ENCODE measurements around the gene ACTR6.
"Not testable (repeated sequence)": the region's sequence is repeated elsewhere in the genome, so short reads cannot be mapped to it uniquely, and the experiment has no call there.

ACTR6 gene

DNA sequence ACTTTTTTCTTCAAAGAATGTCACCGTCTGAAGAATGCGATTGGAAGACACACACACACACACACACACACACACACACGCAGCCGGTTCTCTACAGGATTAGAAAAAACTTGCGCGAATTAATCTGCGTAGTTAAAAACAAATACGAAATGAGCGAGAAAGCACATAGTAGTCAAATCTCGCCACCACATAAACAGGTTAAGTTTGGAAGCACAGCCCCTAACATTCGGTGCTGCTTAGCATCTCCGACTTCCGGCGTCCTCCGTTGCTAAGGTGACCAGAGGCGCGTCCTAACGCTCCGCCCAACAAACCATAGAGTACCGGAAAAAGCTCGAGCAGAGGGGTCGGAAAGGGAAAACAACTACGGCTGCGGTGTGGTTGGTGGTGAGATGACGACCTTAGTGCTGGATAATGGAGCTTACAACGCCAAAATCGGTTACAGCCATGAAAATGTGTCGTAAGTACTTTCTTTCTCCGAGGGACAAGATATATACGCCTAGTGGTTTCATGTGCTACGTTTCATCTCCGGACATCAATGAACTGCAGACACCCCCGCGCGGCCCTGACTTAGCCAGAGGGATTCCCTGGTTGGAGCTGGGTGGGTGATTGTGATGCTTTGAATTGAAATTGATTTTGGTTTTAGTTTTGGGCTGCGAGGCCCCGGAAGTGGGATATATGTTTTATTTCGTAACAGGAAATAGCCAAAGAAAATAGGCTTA lies at the start of gene ACTR6:
Gene ACTR6, plus strand, starts transcription at position 353 of the 719 bp plus-strand sequence. Its CDS starts 37 bp downstream, at position 390.
- peak; percentile 98 for DNase-seq

DNA sequence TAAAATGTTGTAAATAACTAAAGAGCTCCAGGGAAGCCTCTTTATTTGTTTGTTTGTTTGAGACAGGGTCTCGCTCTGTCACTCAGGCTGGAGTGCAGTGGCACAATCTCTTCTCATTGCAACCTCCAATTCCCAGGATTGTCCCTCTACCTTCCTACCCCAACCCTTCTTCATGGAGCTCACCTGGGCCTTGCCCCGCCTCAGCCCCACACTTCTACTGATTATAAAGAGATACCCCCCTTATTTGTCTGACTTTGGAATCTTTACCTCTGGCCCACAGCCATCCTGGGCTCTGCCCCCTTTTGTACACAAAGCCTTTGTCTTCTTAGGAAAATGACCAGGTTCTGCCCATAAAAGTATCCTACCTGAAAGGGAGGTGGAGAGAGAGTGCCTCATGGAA lies 48.8 kb upstream of the ACTR6 start:
- no peak for DNase-seq

DNA sequence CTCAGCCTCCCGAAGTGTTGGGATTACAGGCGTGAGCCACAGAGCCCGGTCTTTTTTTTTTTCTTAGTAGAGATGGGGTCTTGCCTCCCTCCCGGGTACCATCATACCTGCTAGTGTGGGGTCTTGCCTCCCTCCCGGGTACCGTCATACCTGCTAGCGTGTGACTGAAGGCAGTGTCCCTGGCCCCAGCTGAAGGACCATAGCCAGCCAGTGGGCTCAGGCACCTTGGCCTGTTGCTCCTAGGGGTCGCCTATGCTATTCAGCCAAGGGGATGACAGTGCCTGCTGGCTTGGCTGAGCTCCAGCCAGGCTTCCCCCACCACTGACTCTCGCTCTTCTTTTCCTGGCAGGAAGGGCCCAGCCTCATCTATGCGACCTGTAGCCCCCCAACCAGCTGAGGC lies 47.5 kb upstream of the ACTR6 start:
- DNase-seq = no peak

DNA sequence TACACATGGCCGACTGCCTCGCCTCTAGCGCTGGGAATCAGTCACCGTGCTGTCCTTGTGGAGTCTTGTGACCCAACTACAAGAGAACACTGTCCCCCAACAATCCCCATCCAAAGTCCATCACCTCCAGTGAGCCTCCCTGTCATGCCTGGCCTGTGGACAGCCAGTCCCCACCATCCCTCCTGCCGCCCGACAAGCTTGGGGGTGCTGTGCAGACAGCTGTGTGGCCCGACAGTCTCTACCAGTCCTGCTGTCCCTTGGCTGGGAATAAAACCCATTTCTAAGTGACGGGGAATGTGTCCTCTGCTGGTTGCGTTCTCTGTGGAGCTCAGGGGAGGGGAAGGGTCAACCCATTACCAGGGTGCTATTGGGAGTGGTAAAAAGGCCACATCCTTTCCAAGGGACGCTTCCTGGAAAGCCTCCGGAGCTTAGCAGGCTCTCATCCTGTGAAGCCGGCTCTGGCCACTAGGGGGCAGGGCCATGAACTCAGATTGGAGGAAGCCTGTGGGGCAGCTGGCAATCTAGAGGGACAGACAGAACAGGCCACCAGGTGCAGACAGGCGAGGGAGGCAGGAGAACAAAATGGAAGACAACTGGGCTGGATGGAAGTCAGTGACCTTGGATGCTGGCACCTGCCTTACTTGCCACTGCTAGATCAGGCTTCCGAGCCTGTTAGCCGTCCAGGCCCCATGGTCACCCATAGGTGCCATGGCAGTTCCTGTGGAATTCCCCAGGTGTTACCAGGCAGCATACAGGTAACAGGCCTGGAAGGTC lies 46.0 kb upstream of the ACTR6 start:
- no peak for DNase-seq

DNA sequence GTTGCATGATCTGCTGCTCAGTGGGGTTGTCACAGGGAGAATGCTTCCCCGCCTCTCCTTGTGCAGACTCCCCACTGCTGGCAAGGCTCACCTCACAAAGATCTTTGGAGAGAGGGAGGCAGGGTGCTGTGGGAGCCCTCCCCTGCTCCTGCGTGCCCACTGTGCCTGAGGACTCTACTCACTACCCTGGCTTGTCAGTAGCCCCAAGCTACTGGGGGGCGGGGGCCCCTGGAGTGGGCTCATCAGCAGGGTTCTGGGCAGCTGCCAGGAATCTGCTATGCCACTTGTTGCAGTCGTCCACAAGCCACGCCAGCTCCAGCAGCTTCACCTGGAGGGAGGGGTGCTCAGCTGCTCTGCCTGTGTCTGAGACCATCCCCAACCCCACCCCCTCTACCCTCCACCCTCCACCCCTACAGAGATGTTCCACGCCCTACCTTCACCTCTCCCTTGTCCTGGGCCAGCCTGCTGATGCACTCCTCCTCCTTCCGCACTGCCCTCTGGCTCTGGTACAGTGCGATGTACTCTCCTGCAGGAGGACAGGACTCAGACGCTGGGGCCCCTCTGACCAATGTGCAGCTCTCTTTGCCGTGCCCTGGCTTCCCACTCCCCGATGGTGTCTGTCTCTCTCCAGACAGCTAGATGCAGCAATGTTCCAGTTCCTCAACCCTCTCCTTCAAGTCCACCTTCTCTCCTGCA lies 43.7 kb upstream of the ACTR6 start:
- DNase-seq = no peak

DNA sequence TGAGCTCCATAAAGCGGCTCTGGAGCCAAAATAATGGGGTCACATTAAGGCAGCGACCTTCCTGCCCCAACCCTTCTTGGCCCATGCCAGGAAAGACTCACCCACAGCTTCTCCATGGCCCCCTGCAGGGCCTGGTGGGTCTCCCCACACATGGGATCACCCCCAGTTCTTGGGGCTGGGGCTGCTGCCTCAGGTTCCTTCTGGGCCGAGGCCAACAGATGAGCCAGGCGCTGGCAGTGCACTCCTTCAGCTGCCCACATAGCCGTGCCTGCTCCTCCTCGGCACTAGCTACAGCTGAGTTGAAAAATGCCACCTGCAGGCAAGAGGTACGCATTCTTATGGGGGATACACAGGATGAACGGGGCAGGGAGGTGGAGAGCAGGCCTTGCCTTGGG lies 43.2 kb upstream of the ACTR6 start:
- no peak for DNase-seq

DNA sequence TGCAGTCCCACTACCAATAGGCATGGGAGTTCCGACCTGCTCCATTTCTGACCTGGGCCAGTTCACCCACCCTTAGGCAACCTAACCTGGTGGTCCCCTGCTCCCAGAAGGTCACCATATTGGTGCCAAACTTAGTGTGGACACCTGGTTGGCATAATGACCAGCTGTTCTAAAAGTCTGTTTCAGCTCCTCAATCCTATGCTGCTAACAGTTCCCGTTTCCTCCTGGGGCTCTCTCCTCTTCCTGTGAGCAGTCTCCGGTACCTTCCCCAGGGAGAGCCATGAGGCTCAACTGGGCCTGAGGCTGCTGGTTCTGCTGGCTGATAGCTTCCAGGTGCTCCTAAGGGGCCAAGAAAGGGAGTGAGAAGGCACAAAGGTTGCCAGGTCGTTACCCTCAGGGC lies 42.1 kb upstream of the ACTR6 start:
- no peak for DNase-seq

DNA sequence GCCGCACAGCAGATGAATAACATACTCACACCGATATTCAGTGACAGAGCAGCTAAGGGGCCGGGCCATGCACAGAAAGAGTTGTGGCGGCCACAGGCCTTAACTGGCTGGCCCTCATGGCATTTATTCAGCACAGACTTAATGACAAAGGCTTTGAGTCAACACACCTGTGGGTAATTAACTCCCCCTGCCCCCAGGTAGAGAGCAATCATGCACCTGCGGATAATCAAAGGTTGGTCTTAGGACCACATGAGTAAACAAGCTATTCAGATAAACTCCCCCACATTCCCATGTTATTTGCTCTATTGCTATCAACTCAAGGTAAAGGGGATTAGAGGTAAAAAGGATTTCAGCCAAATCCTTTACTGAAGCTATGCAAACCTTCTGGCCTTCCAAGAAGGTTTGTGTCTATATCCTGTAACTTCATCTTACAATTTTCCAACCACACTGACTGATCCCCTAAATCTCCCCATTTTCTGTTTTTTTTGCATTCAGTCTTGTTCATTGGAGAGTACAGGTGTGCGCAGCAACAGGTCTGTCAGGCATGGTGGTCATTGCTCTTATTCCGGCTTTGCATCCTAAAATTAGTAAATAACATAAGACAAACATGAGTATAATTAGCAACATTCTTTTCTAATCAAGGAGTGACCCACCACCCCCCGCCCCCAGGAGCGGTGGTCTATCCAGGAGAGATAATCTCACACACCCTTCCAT lies 41.1 kb upstream of the ACTR6 start:
- DNase-seq = no peak

DNA sequence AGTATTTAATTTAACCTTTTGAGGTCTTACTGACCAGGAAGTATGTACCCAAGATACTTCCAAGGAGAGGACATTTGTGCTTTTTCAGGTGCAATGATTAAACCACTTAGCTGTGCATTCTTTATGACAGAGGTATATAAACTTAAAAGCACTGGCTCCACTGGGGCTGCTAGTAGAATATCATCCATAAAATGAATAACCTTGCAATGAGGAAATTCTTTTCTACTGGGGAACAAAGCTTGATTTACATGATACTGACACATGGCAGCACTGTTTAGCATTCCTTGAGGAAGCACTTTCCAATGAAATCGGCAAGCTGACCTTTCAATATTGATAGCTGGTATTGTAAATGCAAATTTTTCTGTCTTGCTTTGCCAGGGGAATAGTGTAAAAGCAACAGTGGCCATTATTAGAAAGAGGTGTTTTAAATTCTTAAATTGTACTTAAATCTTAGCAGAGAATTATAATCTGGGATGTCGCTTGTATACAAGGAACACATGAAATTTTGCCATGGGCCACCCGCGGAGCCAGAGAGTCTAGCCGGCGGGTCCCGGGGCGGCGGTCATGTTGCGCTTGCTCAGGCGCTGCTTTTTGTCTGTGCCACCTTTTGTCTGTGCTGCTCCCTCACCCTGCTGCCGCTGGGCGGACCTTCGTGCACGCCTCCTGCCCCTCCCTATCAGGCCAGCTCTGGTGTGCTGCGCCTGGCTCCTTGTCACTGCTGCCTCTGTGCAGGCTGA lies 37.0 kb upstream of the ACTR6 start:
- peak; percentile 94 for DNase-seq

DNA sequence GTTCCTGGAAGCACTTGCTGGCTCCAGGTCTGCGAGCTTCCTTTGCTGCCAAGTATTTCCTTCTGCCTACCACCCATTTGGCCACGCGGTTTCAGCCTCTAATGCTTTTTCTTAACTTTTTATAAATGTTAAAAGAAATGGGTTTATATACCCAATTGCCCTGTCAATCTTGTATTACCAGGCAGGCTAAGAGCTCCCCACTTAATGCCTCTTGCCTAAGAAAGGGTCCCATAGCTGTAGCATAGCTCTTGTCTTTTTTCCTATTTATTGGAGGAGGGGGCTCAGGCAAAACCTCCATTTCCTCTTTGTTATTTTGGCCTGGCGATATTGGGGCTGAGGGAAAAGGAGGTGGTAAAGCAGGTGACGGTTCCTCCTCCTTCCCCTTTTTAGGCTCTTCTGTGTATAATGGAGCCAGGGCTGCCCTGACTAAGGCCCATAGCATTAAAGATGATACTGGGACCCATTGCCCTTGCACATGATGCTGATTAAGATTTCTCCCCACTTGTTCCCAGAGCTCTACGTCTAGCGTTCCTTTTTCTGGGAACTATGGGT lies 36.4 kb upstream of the ACTR6 start:
- no peak for DNase-seq

DNA sequence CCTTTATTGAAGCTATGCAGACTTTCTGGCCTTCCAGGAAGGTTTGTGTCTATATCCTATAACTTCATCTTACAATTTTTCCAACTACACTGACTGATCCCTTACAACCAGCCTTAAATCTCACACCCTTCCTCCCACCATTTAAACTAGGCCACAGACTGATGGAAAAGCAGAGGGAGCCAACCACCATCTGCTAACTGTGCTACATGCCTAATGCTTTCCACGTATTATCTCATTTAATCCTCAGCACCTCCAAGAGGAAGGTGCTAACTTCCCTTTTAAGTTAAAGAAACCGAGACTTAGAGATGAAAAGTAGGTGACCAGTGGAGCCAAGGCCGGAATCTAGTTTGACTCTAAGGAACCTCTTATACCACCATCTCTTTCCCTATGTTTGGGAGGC lies 35.3 kb upstream of the ACTR6 start:
- no peak for DNase-seq

DNA sequence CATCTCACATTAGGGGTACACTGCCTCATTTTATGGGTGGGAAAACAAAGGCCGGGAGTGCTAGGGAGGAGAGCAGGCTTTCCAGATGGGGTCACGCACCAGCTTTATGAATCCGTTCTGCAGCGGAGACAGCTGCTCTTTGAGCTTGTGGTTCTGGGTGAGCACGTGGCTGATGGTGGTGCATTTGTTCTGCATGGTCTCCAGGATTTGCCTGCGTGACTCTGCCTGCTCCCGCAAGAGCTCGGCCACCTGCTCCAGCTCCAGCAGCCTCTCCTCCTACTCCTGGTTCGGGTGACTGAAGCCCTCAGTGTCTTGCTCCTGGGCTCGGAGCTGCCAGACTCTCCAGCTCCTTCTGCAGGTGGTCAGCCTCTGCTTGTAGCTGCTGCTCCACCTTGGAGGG lies 34.4 kb upstream of the ACTR6 start:
- DNase-seq = peak; percentile 8

DNA sequence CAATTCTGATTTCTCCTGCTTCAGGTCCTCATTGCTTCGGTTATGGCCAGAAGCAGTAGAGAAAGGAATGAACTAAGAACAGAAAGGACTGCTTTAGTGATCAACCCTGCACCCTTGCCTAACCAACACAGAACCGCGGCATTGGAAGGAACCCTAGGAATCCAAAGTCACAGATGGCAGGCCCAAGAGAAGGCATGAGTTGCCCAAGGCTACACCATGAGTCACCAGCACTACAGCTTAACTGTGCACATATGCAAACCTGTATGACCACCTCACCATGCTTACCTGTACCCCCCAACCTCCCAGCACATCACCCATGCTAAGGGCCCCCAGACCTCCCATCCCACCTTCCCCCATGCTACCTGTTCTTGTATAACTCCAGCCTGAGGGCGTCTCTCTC lies 32.1 kb upstream of the ACTR6 start:
- no peak for DNase-seq

DNA sequence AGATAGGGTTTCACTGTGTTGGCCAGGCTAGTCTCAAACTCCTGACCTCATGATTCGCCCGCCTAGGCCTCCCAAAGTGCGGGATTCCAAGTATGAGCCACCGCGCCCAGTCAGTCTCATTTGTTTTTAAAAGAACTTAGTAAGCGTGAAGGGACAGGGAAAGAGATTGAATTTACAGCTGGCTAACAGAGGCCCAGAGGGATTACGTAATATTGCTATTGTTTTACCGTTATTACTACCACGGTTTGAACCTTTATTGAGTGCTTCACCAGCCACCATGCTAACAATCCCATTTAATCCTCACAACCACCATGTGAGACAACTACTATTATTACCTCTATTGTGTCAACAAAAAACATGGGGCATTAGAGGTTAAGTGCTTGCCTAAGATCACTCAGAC lies 31.3 kb upstream of the ACTR6 start:
- no peak for DNase-seq

DNA sequence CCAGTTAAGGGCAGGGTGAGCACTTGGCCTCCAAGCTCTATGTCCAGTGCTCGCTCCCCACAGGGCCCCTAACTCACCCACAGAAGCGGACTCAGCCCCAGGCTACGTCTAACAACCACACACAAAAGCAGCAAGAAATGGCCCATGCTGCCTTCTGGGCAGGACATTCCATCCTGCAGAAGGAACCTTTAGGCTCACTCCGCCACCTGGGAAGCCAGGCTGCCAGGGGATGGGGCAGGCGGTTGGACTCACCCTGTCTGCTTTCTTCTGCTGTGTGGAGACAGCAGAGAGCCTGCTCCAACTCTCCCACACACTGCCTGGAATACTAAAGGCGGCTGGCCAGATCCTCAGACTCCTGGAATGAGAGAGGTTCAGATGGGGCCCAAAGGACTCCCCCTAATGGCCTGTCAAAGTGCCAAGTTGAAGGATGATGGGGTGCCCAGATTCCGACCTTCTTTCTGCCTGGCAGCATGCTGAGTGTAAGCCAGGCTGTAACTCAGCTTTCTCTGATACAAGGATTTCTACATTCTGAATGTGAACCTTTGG lies 30.2 kb upstream of the ACTR6 start:
- no peak for DNase-seq

DNA sequence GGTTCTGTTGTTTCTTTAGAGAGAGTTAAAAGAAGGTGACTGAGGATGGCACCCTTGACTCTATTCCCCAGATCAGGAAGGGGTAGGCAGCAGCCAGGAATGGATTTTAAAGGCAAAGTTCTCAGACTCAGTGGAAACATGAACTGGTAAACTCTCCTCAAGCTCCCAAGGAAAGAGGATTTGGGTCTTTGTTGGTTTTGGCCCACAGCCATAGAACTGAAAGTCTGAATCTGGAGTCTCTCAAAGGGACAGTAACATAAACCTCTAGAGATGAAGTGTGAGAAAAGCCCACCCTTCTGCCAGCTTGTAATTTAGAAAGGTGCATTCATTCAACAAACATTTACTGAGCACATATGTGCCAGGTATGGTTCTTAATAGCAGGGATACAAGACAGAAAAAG lies 29.4 kb upstream of the ACTR6 start:
- DNase-seq = no peak

DNA sequence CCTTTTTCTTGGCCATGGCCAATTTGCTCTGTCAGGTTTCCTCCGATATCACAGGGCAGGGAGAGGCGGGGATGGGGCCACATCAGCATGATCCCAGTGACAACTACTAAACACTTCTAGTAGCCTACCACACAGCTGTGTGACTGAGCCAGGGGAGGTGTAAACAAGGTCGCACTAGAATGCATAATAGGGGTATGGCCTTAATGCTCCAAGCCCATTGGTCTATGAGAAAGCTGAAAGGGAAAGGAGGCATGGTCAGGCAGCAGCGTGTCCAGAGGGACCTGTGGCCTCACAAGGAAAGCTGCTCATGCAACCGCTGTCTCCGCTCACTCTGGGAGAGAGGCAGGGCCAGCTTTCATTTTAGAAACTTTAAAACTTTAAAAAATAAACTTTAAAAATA lies 27.5 kb upstream of the ACTR6 start:
- no peak for DNase-seq

DNA sequence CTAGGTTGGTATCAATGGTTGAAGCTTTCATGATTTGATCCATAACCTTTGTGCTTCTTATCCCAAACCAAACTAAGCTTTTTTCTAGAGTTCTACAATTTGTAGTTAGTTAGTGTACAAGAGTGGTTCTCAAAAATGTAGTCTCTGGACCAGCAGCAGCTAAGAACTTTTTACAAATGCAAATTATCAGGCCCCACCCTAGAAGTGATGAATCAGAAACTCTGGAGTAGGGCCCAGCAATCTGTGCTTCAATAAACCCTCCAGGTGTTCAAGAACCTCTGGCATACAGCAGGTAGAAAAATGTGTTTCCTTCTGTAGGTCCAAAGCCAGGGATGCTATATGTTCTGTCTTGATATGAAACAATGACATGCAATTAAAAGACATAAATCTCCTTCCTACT lies 26.1 kb upstream of the ACTR6 start:
- DNase-seq = no peak

DNA sequence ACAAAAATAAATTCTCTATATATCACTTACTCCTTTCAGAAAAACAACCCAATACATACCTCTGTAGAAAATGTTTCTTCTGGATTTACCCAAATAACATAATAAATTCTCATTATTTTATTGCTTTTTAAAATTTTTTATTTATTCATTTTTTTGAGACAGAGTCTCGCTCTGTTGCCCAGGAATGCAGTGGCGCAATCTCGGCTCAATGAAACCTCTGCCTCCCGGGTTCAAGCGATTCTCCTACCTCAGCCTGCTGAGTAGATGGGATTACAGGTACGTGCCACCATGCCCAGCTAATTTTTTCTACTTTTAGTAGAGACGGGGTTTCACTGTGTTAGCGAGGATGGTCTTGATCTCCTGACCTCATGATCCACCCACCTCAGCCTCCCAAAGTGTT lies 24.1 kb upstream of the ACTR6 start:
- not testable (repeated sequence) for DNase-seq

DNA sequence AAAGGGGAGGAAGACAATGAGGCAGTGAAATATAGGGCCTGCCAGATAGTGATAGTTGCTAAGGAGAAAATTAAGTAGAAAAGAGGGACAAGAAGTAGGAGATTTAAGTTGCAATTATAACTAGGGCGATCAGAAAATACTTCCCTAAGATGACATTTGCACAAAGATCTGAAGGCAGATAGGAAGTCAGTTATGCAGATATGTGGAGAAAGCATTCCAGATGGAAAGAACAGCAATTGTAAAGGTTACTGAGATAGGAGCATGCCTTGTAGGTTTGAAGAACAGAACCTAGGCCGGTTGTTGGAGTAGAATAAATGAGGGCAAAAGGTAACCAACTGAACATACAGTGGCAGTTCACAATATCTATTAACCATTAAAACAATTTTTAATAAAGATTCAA lies 21.4 kb upstream of the ACTR6 start:
- no peak for DNase-seq

DNA sequence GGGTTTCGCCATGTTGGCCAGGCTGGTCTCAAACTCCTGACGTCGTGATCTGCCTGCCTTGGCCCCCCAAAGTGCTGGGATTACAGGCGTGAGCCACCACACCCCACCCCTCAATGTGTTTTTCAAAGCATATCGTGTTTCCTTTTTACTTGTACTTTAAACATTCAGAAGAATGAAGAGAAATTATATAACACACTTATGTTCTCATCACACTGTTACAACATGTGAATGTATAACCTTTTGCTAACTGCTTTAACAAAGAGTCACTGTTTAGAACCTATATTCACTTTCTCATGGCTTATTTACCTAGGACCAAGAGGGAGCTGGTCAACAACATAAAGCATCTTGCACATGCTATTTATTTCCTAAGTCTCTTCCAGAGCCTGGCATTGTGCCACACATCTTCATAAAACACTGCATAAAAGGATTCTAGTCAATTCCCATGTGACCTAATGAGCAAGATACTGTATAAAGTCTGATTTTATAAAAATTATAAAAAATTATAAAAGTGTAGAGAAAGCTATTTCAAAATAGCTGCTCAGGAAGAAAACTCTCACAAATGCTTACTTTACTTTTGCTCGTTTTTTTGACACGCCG lies 16.0 kb upstream of the ACTR6 start:
- DNase-seq = no peak

All from NCI-H2171 treated with DMSO at 0.1 percent for 48 hours (cell line).